Bronchial epithelial cell (primary cell): Measurements from ENCODE around the gene STK40. TPM values are rescaled to one million over a fixed set of nuclear protein-coding genes. Genes with fewer than 3 reads are reported as not detected.
A peak's percentile ranks its signal among the peaks of the same experiment; 100 is the strongest.

Experiments used
- DNase-seq: peaks from one replicate; pipeline ENCODE4 v3.0.0-alpha.2; 2010; ENCODE audit warnings: low read depth
- FAIRE-seq: peaks from 2 replicates; lab custom pipeline; 2011; peaks lifted over from hg19 to GRCh38; lab: Jason Lieb, UNC
- H3K27me3 ChIP-seq: 2 replicates; pipeline ENCODE4 v1.5.1; 2011; ENCODE audit warnings: low read length; ENCODE audit not compliant: control insufficient read depth, insufficient read depth
- H3K36me3 ChIP-seq: 2 replicates; pipeline ENCODE4 v1.5.1; 2011; ENCODE audit warnings: low read length; ENCODE audit not compliant: control insufficient read depth, insufficient read depth
- H3K4me3 ChIP-seq: 2 replicates; pipeline ENCODE4 v1.5.1; 2011; ENCODE audit warnings: mild to moderate bottlenecking, low read depth, low read length, control low read depth
- CTCF ChIP-seq: IDR thresholded peaks from 2 replicates; pipeline ENCODE4 v1.5.1; 2011; ENCODE audit warnings: mild to moderate bottlenecking, moderate library complexity, low read length, control low read depth, inconsistent platforms; ENCODE audit not compliant: insufficient read depth, severe bottlenecking
- total RNA-seq: library from RNA; depleted of rRNA; stranded (reverse); fragments of >200 nt; gene quantifications from 2 replicates; pipeline ENCODE4 v1.2.1, GENCODE V29; 2014

The STK40 gene
- total RNA-seq, 1 donor from 2014 or later: 9.0 TPM

- TF ChIP-seq CTCF: no peak
- H3K4me3 ChIP-seq: no peak overlapping the region
- no peak for FAIRE-seq
- DNase-seq: no peak
- H3K36me3 ChIP-seq: peaks cover 25% of the 10 kb centered on the region
- H3K27me3 ChIP-seq: no peaks in the 10 kb centered on the region
These were observed 81.9 kb downstream of the STK40 start for GRCh38 chr1:36303650-36304360.

GRCh38 chr1:36303244-36303643 is 82.5 kb downstream of the STK40 start:
- TF ChIP-seq CTCF: no peak
- FAIRE-seq (no peak), DNase-seq (no peak)
- H3K36me3 ChIP-seq: peaks cover 23% of the 10 kb centered on the region
- H3K27me3 ChIP-seq: no peaks in the 10 kb centered on the region
- no peak overlapping the region for H3K4me3 ChIP-seq

- no peak for DNase-seq
- H3K36me3 ChIP-seq: peaks cover 22% of the 10 kb centered on the region
- no peak for FAIRE-seq
- no peak overlapping the region for H3K4me3 ChIP-seq
- TF ChIP-seq CTCF: no peak
- H3K27me3 ChIP-seq: no peaks in the 10 kb centered on the region
These were observed 84.5 kb downstream of the STK40 start for GRCh38 chr1:36301220-36301619.

GRCh38 chr1:36300526-36300925 is 85.2 kb downstream of the STK40 start:
- DNase-seq (peak; percentile 85), FAIRE-seq (peak; percentile 52)
- TF ChIP-seq CTCF: no peak
- Histone ChIP-seq H3K36me3 (peaks cover 23% of the 10 kb centered on the region), H3K27me3 (no peaks in the 10 kb centered on the region), H3K4me3 (no peak overlapping the region)

GRCh38 chr1:36298640-36299039 is 87.1 kb downstream of the STK40 start:
- H3K36me3 ChIP-seq: peaks cover 26% of the 10 kb centered on the region
- no peaks in the 10 kb centered on the region for H3K27me3 ChIP-seq
- no peak overlapping the region for H3K4me3 ChIP-seq
- FAIRE-seq: no peak
- DNase-seq: no peak
- no peak for TF ChIP-seq CTCF

- H3K4me3 ChIP-seq: no peak overlapping the region
- no peaks in the 10 kb centered on the region for H3K27me3 ChIP-seq
- FAIRE-seq: no peak
- peaks cover 23% of the 10 kb centered on the region for H3K36me3 ChIP-seq
- peak; percentile 38 for DNase-seq
- no peak for TF ChIP-seq CTCF
These were observed 88.7 kb downstream of the STK40 start for GRCh38 chr1:36297062-36297461.
